Loucy (cell line): ENCODE measurements around the gene GSS.

ENCODE experiments used
- CTCF ChIP-seq: fragments of 200-600 bp; sonication (generic); conservative IDR thresholded peaks from 2 replicates; pipeline ENCODE4 v1.5.1; 2014; ENCODE audit warnings: mild to moderate bottlenecking, antibody characterized with exemption, low read length
- EZH2phosphoT487 ChIP-seq: fragments of 200-600 bp; IDR thresholded peaks from 2 replicates; pipeline ENCODE4 v1.6.1; 2018; ENCODE audit warnings: antibody characterized with exemption, mild to moderate bottlenecking, moderate library complexity, borderline replicate concordance

GRCh38 chr20:34990661-34991214 is 35.1 kb upstream of the GSS start:
- TF ChIP-seq CTCF = no peak
- no peak for TF ChIP-seq EZH2phosphoT487
